ENCODE measurements around the gene DLL4. TPM values are rescaled to one million over a fixed set of nuclear protein-coding genes. Genes with fewer than 3 reads are reported as not detected.
"Not testable (repeated sequence)": the region's sequence is repeated elsewhere in the genome, so short reads cannot be mapped to it uniquely, and the experiment has no call there.

The DLL4 gene
- total RNA-seq, 1 experiment from 2014 or later = not detected

DNA sequence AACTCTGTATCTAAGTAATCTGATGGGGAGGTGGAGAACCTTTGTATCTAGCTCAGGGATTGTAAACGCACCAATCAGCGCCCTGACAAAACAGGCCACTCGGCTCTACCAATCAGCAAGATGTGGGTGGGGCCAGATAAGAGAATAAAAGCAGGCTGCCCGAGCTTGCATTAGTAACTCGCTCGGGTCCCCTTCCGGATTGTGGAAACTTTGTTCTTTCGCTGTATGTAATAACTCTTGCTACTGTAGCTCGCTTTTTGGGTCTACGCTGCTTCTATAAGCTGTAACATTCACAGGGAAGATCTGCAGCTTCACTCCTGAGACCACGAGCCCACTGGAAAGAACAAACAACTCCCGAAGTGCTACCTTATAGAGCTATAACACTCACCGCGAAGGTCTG is 33.2 kb downstream of the DLL4 start:
- DNase-seq; H3K4me3 ChIP-seq (ENCODE audit: insufficient read depth, low read depth, low read length); H3K36me3 ChIP-seq (replicated peaks; ENCODE audit: control insufficient read depth, insufficient read depth, low read length); H3K27me3 ChIP-seq (ENCODE audit: control insufficient read depth, insufficient read depth, low read length): not testable (repeated sequence)

DNA sequence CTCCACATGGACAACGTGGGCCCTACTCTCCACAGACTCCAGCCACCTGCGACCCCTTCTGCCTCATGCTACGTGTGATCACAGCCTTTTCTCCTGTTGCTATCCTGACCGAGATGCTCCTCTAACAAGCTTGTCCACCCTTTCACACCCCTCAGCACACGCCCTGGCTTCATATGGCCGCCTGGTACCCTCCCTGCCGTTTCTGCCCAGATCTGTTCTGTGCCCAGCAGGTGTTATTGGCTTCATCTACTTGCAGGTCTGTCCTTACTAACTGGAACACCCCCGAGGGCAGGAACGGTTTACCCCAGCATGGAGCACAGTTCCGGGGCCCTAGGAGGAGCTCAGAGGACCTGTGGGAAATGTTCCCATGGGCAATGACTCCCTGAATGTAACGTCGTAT is 34.1 kb downstream of the DLL4 start:
- Histone ChIP-seq H3K36me3 (replicated peaks; ENCODE audit: control insufficient read depth, insufficient read depth, low read length) (no peaks in the 10 kb centered on the region), H3K4me3 (ENCODE audit: insufficient read depth, low read depth, low read length) (no peak overlapping the region), H3K27me3 (ENCODE audit: control insufficient read depth, insufficient read depth, low read length) (no peaks in the 10 kb centered on the region)
- DNase-seq = no peak

DNA sequence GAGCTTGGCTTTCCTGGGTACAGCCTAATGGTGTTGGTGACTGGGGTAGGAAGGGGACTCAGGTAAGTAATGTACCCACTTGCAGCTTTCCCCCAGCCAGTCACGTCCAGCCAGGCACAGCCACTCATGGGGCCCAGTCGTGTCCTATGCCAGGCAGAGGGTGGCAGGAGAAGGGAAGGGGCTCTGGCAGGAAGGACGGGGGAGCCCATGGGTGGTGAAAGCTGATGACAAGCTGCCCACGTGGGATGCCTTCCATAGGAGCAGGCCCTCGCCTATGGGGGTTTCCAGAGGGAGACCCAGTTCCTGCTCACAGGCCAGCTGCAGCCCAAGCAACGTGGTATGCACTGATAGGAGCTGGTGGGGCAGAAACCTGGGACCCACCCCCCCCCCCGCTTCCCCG is 34.9 kb downstream of the DLL4 start:
- H3K4me3 ChIP-seq (ENCODE audit: insufficient read depth, low read depth, low read length) = no peak overlapping the region
- no peak for DNase-seq
- no peaks in the 10 kb centered on the region for H3K36me3 ChIP-seq (replicated peaks; ENCODE audit: control insufficient read depth, insufficient read depth, low read length)
- no peaks in the 10 kb centered on the region for H3K27me3 ChIP-seq (ENCODE audit: control insufficient read depth, insufficient read depth, low read length)

DNA sequence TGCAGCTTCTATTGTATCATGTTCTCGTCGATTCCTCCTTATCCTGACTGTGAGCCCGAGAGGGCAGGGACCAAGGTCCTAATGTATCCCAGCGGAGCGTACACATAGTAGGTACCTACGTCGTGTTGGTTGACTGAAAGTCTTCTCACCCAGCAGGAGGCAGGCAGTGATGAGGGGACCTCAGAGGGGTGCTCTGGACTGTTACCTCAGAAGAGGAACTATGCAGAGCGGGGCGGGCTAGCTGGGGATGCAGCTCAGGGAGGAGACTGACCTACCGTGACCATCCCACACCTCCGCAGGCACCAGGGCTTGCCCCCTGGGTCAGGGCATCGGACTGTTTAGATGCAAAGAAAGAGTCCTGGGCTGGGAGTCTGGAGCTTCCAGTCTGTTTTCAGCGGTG is 35.5 kb downstream of the DLL4 start:
- no peak for DNase-seq
- no peak overlapping the region for H3K4me3 ChIP-seq (ENCODE audit: insufficient read depth, low read depth, low read length)
- no peaks in the 10 kb centered on the region for H3K36me3 ChIP-seq (replicated peaks; ENCODE audit: control insufficient read depth, insufficient read depth, low read length)
- H3K27me3 ChIP-seq (ENCODE audit: control insufficient read depth, insufficient read depth, low read length) = no peaks in the 10 kb centered on the region

DNA sequence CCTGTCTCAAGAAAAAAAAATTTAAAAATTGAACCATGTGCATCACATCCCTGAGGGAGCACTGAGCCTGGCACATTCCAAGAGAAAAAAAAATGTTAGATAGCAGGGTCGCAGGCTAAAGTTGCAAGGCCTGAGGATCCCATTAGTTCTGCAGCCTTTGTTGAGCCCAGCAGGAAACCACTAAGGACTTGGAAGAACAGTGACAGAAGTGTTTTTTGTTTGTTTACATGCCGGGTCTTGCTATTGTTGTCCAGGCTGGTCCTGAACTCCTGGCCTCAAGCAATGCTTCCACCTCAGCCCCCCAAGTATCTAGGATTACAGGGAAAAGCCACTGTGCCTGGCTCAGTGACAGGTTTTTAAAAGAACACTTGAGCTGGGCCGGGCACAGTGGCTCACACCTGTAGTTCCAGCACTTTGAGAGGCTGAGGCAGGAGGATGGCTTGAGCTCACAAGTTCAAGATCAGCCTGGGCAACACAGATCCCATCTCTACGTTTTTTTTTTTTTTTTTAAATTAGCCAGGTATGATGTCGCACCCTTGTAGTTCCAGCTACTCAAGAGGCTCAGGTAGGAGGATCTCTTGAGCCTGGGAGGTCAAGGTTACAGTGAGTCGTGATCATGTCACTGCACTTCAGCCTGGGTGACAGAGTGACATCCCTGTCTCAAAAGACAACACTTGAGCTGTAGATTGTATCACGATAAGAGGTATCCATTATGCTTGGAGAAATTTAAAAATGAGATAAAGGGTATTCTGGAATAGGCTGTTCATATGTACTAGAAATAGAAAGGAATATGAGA is 39.3 kb downstream of the DLL4 start:
- no peak overlapping the region for H3K4me3 ChIP-seq (ENCODE audit: insufficient read depth, low read depth, low read length)
- H3K36me3 ChIP-seq (replicated peaks; ENCODE audit: control insufficient read depth, insufficient read depth, low read length) = no peaks in the 10 kb centered on the region
- no peaks in the 10 kb centered on the region for H3K27me3 ChIP-seq (ENCODE audit: control insufficient read depth, insufficient read depth, low read length)
- peak; percentile 61 for DNase-seq

DNA sequence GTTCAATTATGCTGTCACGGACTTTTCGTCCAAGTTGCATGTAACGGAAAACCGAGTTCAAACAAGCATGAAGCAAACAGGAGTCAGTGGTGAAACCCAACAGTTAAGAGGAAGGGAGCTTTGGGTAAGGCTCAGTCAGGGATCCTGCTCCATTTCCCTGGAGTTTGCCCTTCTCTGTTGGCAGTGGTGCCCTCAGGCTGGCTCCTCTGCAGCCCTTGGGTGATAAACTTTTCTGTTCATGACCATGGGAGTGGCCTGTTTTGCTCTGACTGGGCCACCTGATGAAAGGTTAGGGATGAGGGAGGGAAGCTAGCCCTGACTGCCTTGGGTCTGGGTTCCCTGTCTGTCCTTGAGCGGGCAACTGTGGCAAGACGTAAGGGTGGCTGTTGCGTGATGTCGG is 40.2 kb downstream of the DLL4 start:
- DNase-seq = no peak
- no peaks in the 10 kb centered on the region for H3K27me3 ChIP-seq (ENCODE audit: control insufficient read depth, insufficient read depth, low read length)

DNA sequence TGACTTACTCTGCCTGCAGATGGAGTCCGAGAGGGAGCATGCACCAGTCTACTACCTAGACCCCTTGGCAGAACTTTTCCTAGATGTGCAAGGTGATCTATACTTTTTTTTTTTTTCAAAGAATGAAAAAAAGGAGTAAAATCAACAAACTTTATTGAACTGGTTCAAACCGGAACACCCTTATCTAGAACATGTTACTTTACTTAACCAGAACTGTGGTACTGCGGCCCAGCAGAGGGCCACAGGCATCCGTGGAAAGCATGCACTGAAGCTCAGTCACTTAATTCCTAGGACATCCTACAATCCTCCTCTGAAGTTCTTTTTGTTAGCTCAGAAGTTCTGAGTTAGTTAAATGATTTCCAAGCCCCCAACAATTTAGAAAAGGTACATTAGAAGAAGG is 45.7 kb downstream of the DLL4 start:
- Histone ChIP-seq H3K27me3 (ENCODE audit: control insufficient read depth, insufficient read depth, low read length) (no peaks in the 10 kb centered on the region), H3K36me3 (replicated peaks; ENCODE audit: control insufficient read depth, insufficient read depth, low read length) (peaks cover 7% of the 10 kb centered on the region), H3K4me3 (ENCODE audit: insufficient read depth, low read depth, low read length) (no peak overlapping the region)
- no peak for DNase-seq

More for the DNA sequence above, 40.2 kb downstream of the DLL4 start:
- H3K36me3 ChIP-seq (replicated peaks; ENCODE audit: control insufficient read depth, insufficient read depth, low read length) = no peaks in the 10 kb centered on the region
- H3K4me3 ChIP-seq (ENCODE audit: insufficient read depth, low read depth, low read length) = no peak overlapping the region

DNA sequence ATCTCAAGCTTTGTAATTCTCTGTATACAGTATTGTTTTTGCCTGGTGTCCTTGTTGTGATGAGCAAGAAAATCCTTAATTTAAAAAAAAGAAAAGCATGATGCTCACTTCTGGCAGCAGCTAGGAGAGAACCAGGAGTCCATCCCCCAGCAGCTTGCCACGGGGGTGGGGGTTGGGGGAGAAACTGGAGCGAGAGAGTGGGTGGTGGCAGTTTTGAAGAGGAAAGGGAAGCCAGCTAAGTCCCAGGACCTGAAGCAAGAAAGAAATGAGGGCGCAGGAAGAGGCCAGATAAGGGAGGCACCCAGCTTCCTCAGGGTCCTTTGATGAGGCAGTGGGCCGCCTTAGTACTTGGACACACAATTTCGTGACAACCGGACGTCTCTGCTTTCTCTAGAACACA is 47.7 kb downstream of the DLL4 start:
- DNase-seq = no peak
- Histone ChIP-seq H3K27me3 (ENCODE audit: control insufficient read depth, insufficient read depth, low read length) (no peaks in the 10 kb centered on the region), H3K36me3 (replicated peaks; ENCODE audit: control insufficient read depth, insufficient read depth, low read length) (peaks cover 15% of the 10 kb centered on the region), H3K4me3 (ENCODE audit: insufficient read depth, low read depth, low read length) (no peak overlapping the region)

DNA sequence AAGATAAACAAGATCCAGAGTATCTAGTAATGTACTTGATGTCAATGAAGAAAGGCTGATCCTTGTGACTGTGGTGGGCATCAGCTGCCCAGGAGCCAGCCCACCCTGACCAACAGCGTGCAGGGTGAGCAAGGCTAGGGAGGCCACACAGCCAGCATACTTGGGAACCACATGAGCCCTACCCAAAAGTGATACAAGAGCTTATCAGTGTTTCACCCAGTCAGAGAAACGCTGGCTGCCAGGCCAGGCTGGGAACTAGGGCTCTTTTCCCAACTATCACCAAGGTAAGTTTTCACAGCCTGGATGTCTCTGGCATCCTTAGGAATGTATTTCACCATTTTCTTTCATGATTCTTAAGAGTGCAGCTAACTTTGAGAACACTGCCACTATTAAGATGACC is 49.0 kb downstream of the DLL4 start:
- no peak overlapping the region for H3K4me3 ChIP-seq (ENCODE audit: insufficient read depth, low read depth, low read length)
- peaks cover 22% of the 10 kb centered on the region for H3K36me3 ChIP-seq (replicated peaks; ENCODE audit: control insufficient read depth, insufficient read depth, low read length)
- no peaks in the 10 kb centered on the region for H3K27me3 ChIP-seq (ENCODE audit: control insufficient read depth, insufficient read depth, low read length)
- DNase-seq = no peak

DNA sequence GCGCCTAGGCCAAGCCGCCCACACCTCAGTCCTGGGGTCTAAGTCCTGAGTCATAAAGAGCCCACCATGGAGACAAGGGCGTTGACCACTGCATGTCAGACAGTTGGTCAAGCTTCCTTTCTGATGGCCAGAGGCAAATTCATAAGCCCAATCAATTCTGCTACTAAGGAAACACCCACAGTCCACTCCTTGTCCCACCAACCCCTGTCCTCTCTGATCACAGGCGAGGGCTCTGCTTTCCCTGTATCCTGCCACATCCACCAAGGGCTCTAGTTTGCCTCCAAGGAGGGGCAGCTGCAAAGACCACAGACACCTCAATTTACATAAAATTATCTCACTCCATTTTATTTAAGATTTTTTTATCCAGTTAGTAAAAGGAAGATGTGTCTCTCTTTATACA is 49.4 kb downstream of the DLL4 start:
- H3K4me3 ChIP-seq (ENCODE audit: insufficient read depth, low read depth, low read length) = no peak overlapping the region
- H3K36me3 ChIP-seq (replicated peaks; ENCODE audit: control insufficient read depth, insufficient read depth, low read length) = peaks cover 23% of the 10 kb centered on the region
- no peak for DNase-seq
- no peaks in the 10 kb centered on the region for H3K27me3 ChIP-seq (ENCODE audit: control insufficient read depth, insufficient read depth, low read length)

DNA sequence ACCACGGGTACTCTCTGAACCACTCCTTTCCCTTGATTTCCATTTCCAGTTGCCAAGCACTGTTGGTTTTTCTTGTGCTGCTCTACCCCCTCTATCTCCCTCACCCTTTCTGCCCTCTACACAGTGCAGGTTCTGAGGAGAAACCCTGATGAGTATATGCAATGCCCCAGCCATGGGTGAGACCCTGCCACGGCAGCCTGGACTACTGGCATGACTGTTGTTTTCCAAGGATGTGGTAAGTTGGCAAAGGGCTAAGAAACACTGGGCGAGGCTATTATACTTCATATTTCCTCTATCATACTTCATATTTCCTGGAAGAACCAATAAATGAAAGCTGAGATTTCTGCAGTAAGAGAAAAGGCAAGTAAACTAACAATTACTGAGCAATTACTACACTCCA is 52.0 kb downstream of the DLL4 start:
- DNase-seq = no peak
- Histone ChIP-seq H3K27me3 (ENCODE audit: control insufficient read depth, insufficient read depth, low read length) (no peaks in the 10 kb centered on the region), H3K4me3 (ENCODE audit: insufficient read depth, low read depth, low read length) (no peak overlapping the region), H3K36me3 (replicated peaks; ENCODE audit: control insufficient read depth, insufficient read depth, low read length) (peaks cover 41% of the 10 kb centered on the region)

DNA sequence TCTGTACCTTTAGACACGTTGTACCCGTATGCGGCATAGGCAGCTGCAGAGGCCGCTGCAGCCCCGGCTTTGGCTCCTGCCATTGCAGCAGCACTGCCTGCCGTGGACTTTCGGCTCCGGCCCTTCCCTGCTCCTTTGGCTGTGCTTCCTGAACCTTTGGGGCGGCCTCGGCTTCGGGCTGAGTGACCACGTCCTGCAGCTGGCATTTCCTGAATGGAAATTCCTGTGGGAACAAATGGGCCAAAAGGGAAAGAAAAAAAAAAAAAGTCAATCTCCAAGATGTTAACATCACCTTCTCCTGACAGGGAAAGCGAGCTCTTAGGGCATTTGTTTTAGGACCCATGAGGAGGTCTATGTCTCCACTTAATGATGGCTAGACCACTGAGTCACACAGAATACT is 53.7 kb downstream of the DLL4 start:
- Histone ChIP-seq H3K36me3 (replicated peaks; ENCODE audit: control insufficient read depth, insufficient read depth, low read length) (peaks cover 48% of the 10 kb centered on the region), H3K4me3 (ENCODE audit: insufficient read depth, low read depth, low read length) (no peak overlapping the region), H3K27me3 (ENCODE audit: control insufficient read depth, insufficient read depth, low read length) (no peaks in the 10 kb centered on the region)
- DNase-seq = no peak

DNA sequence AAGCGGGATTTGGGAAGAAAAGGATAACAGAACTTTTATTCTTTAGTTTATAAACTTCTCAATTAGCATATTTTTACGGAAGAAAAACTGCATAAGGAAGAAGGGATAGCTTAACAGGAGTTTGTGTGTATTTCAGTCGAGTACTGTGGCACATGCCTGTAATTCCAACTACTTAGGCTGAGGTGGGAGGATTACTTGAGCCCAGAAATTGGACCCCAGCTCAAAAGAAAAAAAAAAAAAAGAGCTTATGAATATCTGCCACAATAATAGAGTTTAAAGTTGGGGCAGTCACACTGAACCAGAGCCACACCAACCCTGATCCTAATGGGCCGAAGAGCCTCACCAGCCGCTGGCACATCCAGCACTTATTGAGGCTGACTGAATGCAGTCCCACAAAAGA is 55.3 kb downstream of the DLL4 start:
- Histone ChIP-seq H3K4me3 (ENCODE audit: insufficient read depth, low read depth, low read length) (no peak overlapping the region), H3K36me3 (replicated peaks; ENCODE audit: control insufficient read depth, insufficient read depth, low read length) (peaks cover 43% of the 10 kb centered on the region), H3K27me3 (ENCODE audit: control insufficient read depth, insufficient read depth, low read length) (no peaks in the 10 kb centered on the region)
- no peak for DNase-seq

DNA sequence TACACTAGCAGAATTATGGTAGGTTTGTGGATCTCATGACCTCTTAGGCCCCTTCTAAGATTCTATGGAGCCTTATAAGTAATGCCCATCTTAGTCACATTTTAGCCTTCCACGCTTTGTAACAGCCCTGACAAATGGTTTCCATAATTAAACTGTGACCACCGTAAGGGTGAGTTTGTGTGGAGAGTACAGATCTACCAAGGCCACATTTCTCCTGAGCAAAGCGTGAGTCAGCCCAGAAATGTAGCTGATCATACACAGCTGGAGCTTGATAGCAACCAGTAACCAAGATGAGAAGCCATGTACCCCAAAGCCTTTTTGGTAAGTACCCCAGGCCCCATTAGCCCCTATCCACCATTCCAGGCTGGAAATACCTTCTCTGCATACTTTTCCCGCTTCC is 55.8 kb downstream of the DLL4 start:
- Histone ChIP-seq H3K27me3 (ENCODE audit: control insufficient read depth, insufficient read depth, low read length) (no peaks in the 10 kb centered on the region), H3K36me3 (replicated peaks; ENCODE audit: control insufficient read depth, insufficient read depth, low read length) (peaks cover 41% of the 10 kb centered on the region), H3K4me3 (ENCODE audit: insufficient read depth, low read depth, low read length) (no peak overlapping the region)
- DNase-seq = no peak

DNA sequence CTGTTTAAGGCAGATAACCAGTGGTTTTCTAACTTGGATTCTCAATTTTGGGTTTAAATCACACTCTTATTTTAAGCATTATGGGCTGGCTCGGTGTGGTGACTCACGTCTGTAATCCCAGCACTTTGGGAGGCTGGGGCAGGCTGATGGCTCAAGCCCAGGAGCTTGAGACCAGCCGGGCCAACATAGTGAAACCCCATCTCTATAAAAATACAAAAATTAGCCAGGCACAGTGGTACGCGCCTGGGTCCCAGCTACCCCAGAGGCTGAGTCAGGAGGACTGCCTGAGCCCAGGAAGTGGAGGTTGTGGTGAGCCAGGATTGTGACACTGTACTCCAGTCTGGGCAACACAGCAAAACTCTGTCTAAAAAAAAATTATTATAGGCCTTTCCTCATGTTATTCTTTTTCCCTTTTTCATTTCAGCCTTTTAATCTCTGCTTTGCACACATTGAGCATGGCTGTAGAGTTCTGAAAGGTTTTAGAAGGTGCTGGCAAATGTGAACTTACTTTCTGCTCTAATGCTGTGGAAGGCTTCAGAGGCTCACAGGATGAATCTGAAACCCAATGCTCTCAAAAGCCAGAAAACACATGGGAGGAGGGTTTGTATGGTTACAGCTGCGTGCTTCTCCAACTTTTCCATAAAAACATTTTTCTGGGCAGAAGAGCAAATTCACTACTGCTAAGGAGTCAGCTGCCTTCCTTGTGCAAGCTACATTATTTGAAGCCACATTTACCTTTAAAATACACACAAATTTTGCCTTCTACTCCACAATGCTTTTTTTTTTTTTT is 56.6 kb downstream of the DLL4 start:
- Histone ChIP-seq H3K27me3 (ENCODE audit: control insufficient read depth, insufficient read depth, low read length) (no peaks in the 10 kb centered on the region), H3K4me3 (ENCODE audit: insufficient read depth, low read depth, low read length) (no peak overlapping the region), H3K36me3 (replicated peaks; ENCODE audit: control insufficient read depth, insufficient read depth, low read length) (peaks cover 39% of the 10 kb centered on the region)
- DNase-seq = no peak
